RWPE1 (cell line): Measurements from ENCODE around the gene SH3BP5L.
"Not testable (repeated sequence)": the region's sequence is repeated elsewhere in the genome, so short reads cannot be mapped to it uniquely, and the experiment has no call there.

Experiments used
- CTCF ChIA-PET: fragments of 350-600 bp; sonication (Branson Sonifier 250); formaldehyde crosslinking; extraction: SDS; loops from one replicate; lab custom pipeline; 2021; lab: Yijun Ruan, JAX
- POLR2A ChIA-PET: fragments of 400-600 bp; formaldehyde crosslinking; extraction: SDS; loops from one replicate; lab custom pipeline; 2020; ENCODE audit warnings: antibody characterized with exemption; ENCODE audit not compliant: low non-redundant PET; lab: Yijun Ruan, JAX
- DNase-seq: peaks from one replicate; pipeline ENCODE4 v3.0.0; 2012; ENCODE audit warnings: low spot score
- H3K27ac ChIP-seq: fragments of 450-650 bp; 2 replicates; pipeline ENCODE4 v1.5.1; 2017
- TF ChIP-seq, protein P1 (sequence below): fragments of 450-650 bp; conservative IDR thresholded peaks from 2 replicates; pipeline ENCODE4 v1.5.1; 2017; ENCODE audit warnings: low read depth, mild to moderate bottlenecking

SH3BP5L gene

DNA sequence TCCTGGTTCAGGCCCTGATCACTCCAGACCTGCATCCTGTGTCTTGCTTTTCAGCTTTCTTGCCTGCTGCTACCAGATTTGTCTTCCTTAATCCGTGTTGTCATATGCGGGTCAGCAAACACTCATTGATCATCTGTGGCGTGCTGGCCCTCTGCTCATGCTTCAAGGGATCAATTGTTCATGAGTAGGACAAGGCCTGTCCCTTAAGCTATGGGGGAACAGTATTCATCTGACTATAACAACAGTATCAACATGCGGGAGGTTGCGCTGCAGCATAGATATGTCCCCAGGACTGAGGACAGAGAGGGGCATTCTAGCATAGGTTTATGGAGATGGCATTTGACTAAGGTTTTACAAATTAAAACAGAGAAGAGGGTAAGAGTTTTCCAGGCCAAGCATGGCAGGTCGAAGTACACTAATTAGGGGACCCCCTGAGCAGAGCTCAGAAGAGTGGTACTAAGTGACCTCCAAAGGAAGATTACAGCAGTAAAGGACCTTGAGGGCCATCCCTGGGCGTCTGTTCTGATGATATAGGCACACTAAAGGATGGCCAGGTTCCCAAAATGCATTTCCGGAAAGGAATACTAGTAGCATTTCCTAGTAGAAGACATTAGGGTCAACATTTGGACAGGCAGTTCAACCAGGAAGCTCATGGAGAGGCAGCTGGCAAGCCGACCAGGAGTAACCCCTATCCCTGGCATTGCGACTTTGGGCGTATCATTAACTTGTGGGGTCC, 11.5 kb upstream of the SH3BP5L start:
- CTCF ChIA-PET = interaction anchor here (1.0 to 1.6 kb wide), 2 partner anchors 8 to 11 kb away, joined by 3 to 5 read pairs; partner anchors contain the start of gene SH3BP5L
- TF ChIP-seq, protein P1, sequence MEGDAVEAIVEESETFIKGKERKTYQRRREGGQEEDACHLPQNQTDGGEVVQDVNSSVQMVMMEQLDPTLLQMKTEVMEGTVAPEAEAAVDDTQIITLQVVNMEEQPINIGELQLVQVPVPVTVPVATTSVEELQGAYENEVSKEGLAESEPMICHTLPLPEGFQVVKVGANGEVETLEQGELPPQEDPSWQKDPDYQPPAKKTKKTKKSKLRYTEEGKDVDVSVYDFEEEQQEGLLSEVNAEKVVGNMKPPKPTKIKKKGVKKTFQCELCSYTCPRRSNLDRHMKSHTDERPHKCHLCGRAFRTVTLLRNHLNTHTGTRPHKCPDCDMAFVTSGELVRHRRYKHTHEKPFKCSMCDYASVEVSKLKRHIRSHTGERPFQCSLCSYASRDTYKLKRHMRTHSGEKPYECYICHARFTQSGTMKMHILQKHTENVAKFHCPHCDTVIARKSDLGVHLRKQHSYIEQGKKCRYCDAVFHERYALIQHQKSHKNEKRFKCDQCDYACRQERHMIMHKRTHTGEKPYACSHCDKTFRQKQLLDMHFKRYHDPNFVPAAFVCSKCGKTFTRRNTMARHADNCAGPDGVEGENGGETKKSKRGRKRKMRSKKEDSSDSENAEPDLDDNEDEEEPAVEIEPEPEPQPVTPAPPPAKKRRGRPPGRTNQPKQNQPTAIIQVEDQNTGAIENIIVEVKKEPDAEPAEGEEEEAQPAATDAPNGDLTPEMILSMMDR = no peak
- H3K27ac ChIP-seq = peak overlapping the region; percentile 96
- no peak for DNase-seq
- POLR2A ChIA-PET = interaction anchor here (0.7 to 2.3 kb wide), 6 partner anchors 10 to 1976 kb away, joined by 3 to 21 read pairs (median 6); partner anchors contain the start of genes PGBD2, SH3BP5L and ZNF692

DNA sequence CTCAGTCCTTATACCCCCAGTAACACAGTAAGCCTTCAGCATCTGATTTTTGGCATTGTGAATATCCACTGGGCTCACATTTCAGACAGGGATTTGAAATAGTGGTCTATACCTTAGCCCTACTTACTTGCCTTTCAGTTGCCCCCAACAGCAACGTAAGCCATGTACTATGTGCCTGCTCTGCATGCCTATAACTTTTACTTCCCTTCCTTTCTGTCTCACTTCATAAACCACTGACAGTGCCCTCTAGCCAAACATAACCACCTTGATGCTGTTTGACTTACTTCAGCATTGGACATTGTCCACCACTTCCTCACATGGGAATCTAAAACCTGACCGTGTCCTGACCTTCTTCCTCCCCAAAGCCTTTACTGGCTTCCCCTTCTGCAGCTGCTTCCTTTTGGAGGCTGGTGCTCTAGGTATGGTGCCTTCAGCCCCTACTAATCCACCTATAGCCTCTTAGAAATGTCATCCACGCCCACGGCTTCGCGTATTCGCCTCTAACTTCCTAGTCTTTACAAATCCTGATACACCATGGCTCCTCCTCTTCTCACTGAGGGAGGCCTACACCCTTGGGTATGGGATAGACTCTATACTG, 8.7 kb upstream of the SH3BP5L start:
- CTCF ChIA-PET = no interaction called here

DNA sequence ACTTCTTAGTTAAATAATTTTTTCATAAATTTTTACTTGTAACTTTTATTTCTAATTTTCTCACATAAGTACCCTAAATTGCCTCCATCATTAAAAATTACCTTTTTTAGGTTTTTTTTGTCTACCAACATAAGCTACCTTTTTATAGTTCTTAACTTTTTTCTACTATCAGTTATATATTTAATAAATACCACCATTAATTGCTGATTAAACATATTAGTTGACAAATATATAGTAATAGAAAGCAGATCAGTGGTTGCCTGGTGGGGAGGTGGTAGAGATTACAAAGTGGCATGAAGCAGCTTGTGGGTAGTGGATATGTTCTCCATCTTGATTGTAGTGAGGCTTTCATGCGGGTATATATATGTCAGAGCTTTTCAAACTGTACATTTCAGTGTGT, 6.1 kb upstream of the SH3BP5L start:
- POLR2A ChIA-PET = no interaction called here
- CTCF ChIA-PET = no interaction called here
- H3K27ac ChIP-seq = no peak overlapping the region
- TF ChIP-seq, protein P1 = no peak
- no peak for DNase-seq

More for the DNA sequence above, 8.7 kb upstream of the SH3BP5L start:
- no peak for DNase-seq
- POLR2A ChIA-PET = no interaction called here
- H3K27ac ChIP-seq = no peak overlapping the region
- TF ChIP-seq, protein P1 = no peak

DNA sequence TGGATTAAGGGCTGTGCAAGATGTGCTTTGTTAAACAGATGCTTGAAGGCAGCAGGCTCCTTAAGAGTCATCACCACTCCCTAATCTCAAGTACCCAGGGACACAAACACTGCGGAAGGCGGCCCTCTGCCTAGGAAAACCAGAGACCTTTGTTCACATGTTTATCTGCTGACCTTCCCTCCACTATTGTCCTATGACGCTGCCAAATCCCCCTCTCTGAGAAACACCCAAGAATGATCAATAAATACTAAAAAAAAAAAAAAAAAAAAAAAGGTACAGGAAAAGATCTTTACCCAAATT, 5.0 kb upstream of the SH3BP5L start:
- DNase-seq, H3K27ac ChIP-seq, POLR2A ChIA-PET: not testable (repeated sequence)
- CTCF ChIA-PET = interaction anchor here (0.6 kb wide), 1 partner anchor 1845 kb away, joined by 3 read pairs; no protein-coding TSS in a partner anchor

- DNase-seq = peak; percentile 50
- TF ChIP-seq, protein P1 = no peak
- ChIA-PET POLR2A (interaction anchor here (0.6 kb wide), 1 partner anchor 10 kb away, joined by 3 read pairs; no protein-coding TSS in a partner anchor), CTCF (interaction anchor here (0.6 to 1.0 kb wide), 2 partner anchors 9 to 1735 kb away, joined by 3 to 6 read pairs; partner anchors contain the start of gene ZNF672)
- H3K27ac ChIP-seq = no peak overlapping the region
Observed at GRCh38 chr1:248828845-248829244, 3.1 kb upstream of the SH3BP5L start.

DNA sequence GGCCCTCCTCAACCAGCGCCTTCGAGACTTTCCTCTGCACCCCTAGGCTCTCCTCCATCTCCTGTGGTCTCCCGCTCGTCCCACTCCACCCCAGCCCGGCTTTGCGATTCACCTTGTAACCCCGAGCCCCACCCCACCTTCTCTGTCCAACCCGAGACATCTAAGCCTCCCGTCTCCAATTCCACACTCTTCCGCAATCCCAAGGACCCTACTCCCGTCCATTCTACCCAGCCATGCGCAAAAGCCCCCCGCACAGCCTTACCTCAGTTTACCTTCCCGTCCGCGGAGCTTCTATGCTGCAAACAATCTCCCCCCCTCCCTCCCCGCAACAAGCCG, 174 bp downstream of the SH3BP5L start:
- CTCF ChIA-PET = interaction anchor here (0.8 to 1.1 kb wide), 2 partner anchors 12 to 33 kb away, joined by 3 to 5 read pairs; no protein-coding TSS in a partner anchor
- POLR2A ChIA-PET = interaction anchor here (1.4 to 2.1 kb wide), 2 partner anchors 12 to 14 kb away, joined by 5 to 6 read pairs; partner anchors contain the start of gene ZNF672

More for the DNA sequence above, 174 bp downstream of the SH3BP5L start:
- peak; percentile 49 for DNase-seq
- H3K27ac ChIP-seq = peak overlapping the region; percentile 90
- TF ChIP-seq, protein P1 = no peak
